HG03108 (cell line): ENCODE results near the gene SSR4.
"Not testable (repeated sequence)": the region's sequence is repeated elsewhere in the genome, so short reads cannot be mapped to it uniquely, and the experiment has no call there.

ENCODE experiments used
- ATAC-seq: cut with Tn5 transposase; IDR thresholded peaks from one replicate; pipeline ENCODE4 v1.9.1; 2021; ENCODE audit warnings: moderate library complexity; ENCODE audit not compliant: unreplicated experiment

The SSR4 gene

DNA sequence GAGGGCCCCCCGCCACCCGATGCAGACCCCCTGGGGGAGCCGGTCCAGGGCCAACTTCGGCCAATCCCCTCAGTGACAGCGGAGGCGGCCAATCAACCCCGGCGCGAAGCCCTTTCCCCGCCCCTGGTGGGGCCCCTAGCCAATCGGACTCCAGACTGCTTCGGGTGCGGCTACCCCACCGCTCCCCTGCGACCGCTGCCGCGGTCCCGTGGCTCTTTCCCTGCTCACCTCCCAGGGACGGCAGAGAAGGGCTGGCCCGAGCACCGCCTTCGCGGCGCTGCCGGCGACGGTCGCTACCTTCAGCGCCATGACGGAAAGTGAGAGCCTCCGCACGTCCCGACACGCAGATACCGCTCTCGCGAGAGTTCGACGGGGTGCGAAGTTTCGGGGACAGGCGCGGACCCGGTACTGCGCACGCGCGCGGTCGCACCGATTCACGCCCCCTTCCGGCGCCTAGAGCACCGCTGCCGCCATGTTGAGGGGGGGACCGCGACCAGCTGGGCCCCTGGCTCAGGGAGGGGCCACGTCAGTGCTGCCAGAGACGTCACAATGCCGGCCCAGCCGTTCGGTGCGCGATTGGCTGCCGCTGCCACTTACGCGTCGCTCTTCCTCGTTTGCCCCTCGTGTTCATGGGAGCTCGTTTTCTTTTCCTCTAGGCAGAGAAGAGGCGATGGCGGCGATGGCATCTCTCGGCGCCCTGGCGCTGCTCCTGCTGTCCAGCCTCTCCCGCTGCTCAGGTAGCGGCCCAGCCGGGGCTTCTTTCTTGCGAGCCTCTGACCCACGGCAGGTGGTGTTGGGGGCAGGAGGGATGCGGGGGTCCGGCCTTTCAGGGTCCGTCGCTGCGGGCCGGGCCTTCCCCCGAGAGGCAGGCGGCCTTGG lies at the start of gene SSR4, which contains the start of gene IDH3G:
SSR4 (plus strand) TSS at position 651 of the 879 bp plus-strand sequence; CDS start at position 671, 20 bp downstream.
IDH3G (minus strand) TSS at position 358 of the 879 bp plus-strand sequence; CDS start at position 309, 49 bp downstream.
- peak; percentile 89 for ATAC-seq

GRCh38 chrX:153745067-153745433 lies 49.4 kb upstream of the SSR4 start:
- not testable (repeated sequence) for ATAC-seq

GRCh38 chrX:153746359-153746758 lies 48.1 kb upstream of the SSR4 start:
- ATAC-seq = no peak

DNA sequence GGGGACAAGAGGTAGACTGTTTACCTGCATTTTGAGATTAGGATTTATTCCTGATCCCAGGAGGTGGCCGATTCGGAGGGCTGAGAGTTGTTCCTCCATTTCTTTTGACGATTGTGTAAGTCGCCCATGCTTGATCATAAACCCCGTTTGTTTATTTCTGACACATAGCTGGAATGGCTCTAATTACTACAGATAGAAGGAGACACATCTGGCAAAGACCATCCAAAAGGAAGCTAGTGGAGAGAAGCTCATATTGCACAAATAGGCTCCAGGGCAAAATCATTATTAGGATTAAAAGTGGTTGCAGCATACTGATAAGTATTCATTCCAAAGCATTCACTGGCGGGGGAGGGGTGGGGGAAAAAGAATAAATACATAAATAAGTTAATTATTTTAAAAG lies 47.5 kb upstream of the SSR4 start:
- ATAC-seq = not testable (repeated sequence)

DNA sequence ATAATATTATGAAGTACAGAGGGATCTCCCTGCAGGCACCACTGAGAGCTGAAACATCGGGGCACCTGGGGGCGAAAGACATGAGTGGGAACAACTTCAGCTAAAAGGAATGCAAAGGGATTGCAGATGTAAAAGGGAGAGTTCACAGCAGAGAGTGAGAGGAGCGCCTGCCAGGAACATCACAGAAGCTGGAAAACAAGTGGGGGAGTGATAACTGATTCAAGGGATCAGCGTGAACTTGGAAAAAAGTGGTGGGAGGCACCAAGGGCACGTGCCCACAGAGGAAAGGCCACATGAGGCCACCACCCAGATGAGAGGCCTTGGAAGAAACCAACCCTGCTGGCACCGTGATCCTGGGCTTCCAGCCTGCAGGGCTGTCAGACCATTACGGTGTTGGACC lies 45.5 kb upstream of the SSR4 start:
- ATAC-seq = not testable (repeated sequence)

- no peak for ATAC-seq
Observed at GRCh38 chrX:153750127-153750774, 44.2 kb upstream of the SSR4 start.

DNA sequence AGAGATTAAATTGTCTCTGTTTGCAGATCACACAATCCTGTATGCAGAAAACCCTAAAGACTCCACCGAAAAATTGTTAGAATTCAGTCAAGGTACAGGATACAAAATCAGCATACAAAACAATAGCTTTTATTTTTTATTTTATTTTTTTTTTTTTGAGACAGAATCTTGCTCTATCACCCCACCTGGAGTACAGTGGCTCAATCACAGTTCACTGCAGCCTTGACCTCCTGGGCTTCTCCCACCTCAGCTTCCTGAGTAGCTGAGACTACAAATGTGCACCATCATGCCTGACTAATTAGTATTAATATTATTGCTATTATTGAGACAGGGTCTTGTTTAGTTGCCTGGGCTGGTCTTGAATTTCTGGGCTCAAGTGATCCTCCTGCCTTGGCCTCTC lies 39.3 kb upstream of the SSR4 start:
- no peak for ATAC-seq

GRCh38 chrX:153761863-153762262 lies 32.6 kb upstream of the SSR4 start:
- ATAC-seq = no peak

DNA sequence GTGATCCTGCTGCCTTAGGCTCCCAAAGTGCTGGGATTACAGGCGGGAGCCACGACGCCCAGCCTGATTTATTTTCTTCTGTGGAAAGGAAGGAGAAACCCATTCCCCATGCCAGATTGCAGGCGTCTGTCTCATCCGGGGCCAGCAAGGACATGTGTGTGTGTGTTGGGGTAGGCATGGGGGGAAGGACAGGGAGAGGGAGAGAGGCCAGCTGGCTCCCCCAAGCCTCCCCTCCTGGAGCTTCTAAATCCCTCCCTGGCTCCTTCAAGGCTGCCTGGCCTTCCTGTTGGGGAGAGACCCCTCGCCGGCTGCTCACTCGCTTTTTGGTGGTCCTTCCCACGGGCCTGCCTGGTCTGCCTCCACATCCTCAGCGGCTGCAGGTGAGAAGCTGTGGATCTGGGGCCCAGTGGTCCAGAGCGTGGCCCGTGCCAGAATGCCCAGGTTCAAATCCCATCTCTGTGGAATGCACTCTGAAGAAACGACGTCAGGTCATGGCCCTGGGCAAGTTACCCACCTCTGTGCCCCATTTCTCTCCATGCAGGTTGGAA lies 31.8 kb upstream of the SSR4 start:
- no peak for ATAC-seq

DNA sequence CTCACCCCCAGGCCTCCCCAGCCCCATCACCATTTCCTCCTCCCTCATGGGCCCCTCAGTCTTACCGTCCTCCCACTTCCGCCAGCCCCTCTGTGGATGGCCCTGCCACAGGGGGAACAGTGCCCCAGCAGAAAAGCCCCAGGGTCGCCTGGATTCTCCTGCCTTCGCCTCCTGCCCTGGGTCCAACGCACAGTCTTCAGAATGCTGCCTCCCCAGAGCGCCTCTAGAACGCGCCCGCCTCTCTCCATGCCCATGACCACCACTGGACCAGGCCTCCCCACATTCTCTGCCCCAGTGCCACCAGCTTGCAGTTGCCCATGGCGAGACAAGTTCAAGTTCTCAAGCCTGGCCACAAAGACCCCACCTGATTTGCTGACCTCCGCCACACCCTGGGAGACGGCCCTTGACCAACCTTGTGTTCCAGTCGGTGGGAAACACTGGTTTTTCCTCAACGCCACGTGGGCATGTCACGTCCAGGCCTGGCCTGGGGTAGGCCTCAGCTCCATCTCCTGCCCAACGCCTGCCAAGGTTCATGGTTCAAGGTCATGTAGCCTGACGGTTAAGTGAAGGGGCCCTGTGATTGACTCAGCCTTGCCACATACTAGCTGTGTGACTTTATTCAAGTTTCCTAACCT lies 31.1 kb upstream of the SSR4 start:
- ATAC-seq = no peak

DNA sequence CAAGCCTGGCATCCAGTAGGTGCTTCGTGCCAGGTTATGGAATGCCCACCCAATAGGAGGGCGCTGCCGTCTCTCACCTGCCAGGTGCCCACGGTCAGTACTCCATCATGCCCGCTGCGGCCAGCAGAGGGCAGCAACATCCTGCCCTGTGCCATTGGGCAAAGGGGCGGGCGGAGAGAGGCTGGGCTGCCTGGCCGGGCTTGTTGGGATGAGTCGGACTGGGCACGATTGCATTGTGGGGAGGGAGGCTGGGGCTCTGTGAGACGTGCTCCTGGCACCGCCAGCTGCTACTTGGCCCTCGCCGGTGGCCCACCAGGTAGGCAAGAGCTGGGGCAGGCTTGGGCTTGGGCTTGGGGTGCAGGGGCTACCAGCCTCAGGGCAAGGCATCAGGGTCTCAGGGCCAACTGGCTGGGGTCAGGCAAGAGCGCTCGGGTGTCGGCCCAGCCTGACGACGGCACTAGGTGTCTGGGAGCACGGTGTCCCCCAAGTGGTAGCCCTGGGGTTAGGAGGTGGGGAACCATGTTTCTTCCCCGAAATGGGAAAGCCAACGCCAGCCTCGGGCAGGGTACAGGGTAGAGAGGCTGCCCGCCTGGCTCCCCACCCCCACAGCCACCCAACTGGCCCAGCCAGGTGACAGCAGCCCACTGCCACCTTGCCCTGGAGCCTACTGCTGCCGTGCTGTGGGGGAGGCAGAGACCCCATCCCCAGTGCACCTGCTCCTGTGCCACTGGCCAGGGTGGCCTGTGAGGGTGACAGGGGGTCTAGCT lies 30.3 kb upstream of the SSR4 start, which contains the start of gene PLXNB3:
PLXNB3 (plus strand) TSS at position 261 of the 767 bp plus-strand sequence. CDS start 1,287 bp downstream, outside the sequence.
- ATAC-seq = no peak

DNA sequence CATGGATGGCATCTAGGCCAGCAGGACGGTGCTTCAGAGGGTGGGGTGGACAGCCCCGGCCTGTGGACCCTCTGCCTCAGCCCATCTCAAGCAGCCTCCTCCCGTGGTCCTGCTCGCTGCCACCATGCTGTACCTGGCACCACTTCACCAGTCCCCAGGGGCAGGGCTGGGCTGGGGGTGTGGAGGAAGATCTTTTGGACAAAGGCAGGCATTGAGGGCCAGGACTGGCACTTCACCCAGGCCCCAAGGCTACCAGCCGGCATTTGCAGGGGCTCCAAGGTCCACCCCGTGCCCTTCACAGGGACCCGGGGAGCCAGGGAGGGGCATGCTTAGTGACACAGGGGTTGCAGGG lies 29.7 kb upstream of the SSR4 start:
- no peak for ATAC-seq

- no peak for ATAC-seq
Observed at GRCh38 chrX:153765138-153766079, 29.1 kb upstream of the SSR4 start.

DNA sequence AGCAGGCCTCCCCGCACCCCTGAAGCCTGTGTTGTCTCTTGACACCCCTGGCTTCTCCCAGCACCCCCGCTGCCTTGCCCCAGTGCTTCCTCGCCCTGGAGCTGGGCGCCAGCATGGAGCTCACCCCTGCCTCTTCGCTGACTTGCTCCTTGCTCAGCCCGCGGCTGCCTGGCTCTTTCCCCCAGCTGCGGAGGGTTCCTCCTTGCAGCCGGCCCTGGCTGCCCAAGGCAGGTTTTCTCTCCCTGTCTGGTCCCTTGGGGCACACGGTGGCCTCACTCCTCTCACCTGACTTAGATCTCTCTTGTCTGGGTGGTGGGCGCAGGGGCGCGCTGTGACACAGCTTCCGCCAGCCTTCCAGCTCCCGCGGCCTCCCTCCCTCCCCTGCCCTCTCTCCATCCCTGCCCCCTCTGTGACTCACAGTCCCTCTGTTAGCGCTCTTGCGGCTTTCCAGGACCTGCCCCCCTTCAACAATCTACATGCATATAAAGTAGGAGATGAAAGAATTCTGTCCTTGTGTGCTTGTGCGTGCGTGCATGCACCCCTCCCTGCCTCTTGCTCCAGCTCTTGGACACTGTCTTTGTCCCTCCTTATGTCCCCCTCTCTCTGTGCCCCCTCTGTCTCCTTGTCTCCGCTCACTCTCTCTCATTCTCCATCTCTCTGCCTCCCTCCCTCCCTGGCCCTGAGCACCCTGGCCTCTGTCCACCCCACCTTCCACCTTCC lies 28.2 kb upstream of the SSR4 start:
- ATAC-seq = no peak

DNA sequence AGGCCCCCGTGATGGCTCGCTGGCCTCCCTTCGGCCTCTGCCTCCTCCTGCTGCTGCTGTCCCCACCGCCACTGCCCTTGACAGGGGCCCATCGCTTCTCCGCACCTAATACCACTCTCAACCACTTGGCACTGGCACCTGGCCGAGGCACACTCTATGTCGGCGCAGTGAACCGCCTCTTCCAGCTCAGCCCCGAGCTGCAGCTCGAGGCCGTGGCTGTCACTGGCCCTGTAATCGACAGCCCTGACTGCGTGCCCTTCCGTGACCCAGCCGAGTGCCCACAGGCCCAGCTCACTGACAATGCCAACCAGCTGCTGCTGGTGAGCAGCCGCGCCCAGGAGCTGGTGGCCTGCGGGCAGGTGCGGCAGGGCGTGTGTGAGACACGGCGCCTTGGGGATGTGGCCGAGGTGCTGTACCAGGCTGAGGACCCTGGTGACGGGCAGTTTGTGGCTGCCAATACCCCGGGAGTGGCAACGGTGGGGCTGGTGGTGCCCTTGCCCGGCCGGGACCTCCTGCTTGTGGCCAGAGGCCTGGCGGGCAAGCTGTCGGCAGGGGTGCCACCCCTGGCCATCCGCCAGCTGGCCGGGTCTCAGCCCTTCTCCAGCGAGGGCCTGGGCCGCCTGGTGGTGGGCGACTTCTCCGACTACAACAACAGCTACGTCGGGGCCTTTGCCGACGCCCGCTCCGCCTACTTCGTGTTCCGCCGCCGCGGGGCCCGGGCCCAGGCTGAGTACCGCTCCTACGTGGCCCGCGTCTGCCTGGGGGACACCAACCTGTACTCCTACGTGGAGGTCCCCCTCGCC lies 27.4 kb upstream of the SSR4 start:
- ATAC-seq = no peak

DNA sequence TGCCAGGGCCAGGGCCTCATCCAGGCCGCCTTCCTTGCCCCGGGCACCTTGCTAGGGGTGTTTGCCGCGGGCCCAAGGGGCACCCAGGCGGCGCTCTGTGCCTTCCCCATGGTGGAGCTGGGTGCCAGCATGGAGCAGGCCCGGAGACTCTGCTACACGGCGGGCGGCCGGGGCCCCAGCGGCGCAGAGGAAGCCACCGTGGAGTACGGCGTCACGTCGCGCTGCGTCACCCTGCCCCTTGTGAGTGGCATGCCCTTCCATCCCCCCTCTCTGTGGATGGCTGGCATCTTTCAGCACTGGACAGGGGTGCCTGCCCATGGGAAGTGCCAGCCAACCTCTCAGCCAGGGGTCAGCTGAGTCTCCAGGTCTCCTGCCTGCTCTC lies 26.8 kb upstream of the SSR4 start:
- ATAC-seq = no peak

DNA sequence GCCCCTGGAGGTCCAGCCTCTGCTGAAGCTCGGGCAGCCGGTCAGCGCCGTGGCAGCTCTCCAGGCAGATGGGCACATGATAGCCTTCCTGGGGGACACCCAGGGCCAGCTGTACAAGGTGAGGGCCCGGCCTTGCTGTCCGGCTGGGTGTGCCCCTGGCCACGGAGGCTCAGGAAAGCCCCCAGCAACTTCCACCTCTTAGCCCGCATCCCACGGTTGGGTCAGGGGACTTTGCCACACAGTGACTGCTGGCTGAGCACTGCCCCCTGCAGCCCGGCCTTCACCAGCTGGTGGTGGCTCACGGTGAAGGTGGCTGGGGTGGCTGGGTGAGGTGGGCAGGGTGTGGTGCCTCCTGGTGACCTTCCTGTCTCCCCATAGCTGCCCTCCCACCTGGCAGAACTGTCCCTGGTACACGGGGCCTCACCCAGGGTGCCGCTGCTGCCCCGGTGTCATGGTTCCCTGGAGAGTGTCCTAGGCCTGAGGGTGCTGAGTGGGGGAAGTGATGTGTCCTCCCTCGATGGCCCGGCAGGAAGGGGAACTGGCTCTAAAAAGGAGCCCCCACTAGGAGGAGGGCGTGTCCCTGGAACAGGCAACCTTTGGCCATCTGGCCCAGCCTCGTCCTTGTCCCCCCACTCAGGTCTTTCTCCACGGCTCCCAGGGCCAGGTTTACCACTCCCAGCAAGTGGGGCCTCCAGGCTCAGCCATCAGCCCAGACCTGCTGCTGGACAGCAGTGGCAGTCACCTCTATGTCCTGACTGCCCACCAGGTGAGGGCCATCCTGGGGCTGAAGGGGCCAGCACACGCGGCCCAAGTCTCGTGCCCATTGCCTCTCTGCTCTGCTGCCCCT lies 25.9 kb upstream of the SSR4 start:
- no peak for ATAC-seq
